Epithelial cell of esophagus (primary cell): ENCODE results near the gene GADD45GIP1.

Source experiments
- DNase-seq: peaks from one replicate; pipeline ENCODE4 v3.0.0; 2010; ENCODE audit warnings: low read depth
- H3K4me3 ChIP-seq: 2 replicates; pipeline ENCODE4 v1.5.1; 2011; ENCODE audit warnings: mild to moderate bottlenecking, low read length, control low read depth
- CTCF ChIP-seq: IDR thresholded peaks from 2 replicates; pipeline ENCODE4 v1.5.1; 2011; ENCODE audit warnings: low read depth, mild to moderate bottlenecking, low read length, control low read depth, inconsistent platforms; ENCODE audit not compliant: insufficient read depth; ENCODE audit errors: missing control alignments

Gene GADD45GIP1

GRCh38 chr19:12973236-12973635 is 16.2 kb upstream of the GADD45GIP1 start:
- no peak for TF ChIP-seq CTCF
- H3K4me3 ChIP-seq = no peak overlapping the region
- no peak for DNase-seq

DNA sequence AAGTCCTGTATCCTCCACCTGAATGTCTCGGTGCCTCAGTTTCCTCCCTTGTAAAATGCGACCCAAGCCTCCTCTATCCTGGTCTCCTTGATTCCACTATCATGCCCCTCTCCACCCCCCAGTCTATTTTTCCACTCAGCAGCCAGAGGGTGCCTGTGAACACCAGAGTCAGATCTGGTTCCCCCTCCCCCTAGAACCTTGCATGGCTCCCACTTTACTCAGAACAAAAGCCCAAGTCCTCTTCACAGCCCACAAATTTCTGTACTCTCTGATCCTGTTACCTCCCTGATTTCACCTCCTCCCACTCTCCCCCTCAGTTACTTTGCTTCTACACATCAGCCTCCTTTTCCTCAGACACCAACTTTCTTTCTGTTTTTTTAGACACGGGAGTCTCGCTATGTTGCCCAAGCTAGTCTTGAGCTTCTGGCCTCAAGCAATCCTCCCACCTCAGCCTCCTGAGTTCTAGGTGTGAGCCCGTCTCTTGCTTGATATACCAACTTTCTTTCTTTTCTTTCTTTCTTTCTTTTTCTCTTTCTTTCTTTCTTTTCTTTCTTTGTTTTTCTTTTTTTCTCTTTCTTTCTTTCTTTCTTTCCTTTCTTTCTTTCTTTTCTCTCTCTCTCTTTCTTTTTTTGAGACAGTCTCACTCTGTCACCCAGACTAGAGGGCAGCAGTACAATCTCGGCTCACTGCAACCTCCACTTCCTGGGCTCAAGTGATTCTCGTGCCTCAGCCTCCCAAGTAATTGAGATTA is 13.2 kb upstream of the GADD45GIP1 start:
- no peak for TF ChIP-seq CTCF
- no peak for DNase-seq

GRCh38 chr19:12969292-12969988 is 12.4 kb upstream of the GADD45GIP1 start, which contains the start of gene DAND5:
TSS of gene DAND5 (plus strand) at chr19:12969576. CDS start at chr19:12969661, 85 bp downstream.
- TF ChIP-seq CTCF = no peak
- H3K4me3 ChIP-seq = no peak within 1 kb of the TSS
- no peak for DNase-seq

More for the DNA sequence above, 13.2 kb upstream of the GADD45GIP1 start:
- no peak overlapping the region for H3K4me3 ChIP-seq

DNA sequence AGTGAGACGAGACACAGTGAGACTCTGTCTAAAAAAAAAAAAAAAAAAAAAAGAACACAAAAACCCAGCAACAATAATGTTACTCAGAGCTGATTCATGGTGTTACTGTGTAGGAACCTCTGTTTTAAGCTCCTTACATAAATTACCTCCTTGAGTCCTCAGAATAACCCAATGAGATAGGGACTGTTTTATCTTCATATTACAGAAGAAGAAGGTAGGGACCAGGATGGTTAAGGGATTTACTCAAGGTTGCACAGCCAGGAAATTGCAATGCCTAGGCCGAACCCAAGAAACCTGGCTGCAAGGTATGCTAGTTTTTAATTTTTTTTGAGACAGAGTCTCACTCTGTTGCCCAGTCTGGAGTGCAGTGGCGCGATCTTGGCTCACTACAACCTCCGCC is 10.9 kb upstream of the GADD45GIP1 start:
- TF ChIP-seq CTCF = no peak
- peak; percentile 58 for DNase-seq
- H3K4me3 ChIP-seq = no peak overlapping the region

- no peak for TF ChIP-seq CTCF
- no peak overlapping the region for H3K4me3 ChIP-seq
- no peak for DNase-seq
These were observed 8.8 kb upstream of the GADD45GIP1 start for GRCh38 chr19:12965812-12966135.

- H3K4me3 ChIP-seq = peak overlapping the region; percentile 62
- DNase-seq = peak; percentile 76
- TF ChIP-seq CTCF = peak; percentile 88
These were observed 8.2 kb upstream of the GADD45GIP1 start for GRCh38 chr19:12965017-12965811.
